ENCODE data around the gene ATF7IP. TPM values are rescaled to one million over a fixed set of nuclear protein-coding genes. Genes with fewer than 3 reads are reported as not detected.

Gene ATF7IP
- total RNA-seq, 4 donors from 2014 or later, result 32.2 to 159 (median 85.3) TPM

- H3K4me3 ChIP-seq, result no peak overlapping the region
- H3K9me3 ChIP-seq, result no peaks in the 10 kb centered on the region
- TF ChIP-seq, protein P1, sequence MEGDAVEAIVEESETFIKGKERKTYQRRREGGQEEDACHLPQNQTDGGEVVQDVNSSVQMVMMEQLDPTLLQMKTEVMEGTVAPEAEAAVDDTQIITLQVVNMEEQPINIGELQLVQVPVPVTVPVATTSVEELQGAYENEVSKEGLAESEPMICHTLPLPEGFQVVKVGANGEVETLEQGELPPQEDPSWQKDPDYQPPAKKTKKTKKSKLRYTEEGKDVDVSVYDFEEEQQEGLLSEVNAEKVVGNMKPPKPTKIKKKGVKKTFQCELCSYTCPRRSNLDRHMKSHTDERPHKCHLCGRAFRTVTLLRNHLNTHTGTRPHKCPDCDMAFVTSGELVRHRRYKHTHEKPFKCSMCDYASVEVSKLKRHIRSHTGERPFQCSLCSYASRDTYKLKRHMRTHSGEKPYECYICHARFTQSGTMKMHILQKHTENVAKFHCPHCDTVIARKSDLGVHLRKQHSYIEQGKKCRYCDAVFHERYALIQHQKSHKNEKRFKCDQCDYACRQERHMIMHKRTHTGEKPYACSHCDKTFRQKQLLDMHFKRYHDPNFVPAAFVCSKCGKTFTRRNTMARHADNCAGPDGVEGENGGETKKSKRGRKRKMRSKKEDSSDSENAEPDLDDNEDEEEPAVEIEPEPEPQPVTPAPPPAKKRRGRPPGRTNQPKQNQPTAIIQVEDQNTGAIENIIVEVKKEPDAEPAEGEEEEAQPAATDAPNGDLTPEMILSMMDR (IDR thresholded peaks at IDR 0.05), result no peak
- no peak for TF ChIP-seq EP300 (IDR thresholded peaks at IDR 0.05; ENCODE audit: low read depth)
- no peak for TF ChIP-seq POLR2AphosphoS5 (IDR thresholded peaks at IDR 0.05)
- TF ChIP-seq POLR2A (IDR thresholded peaks at IDR 0.05), result no peak
- H3K27ac ChIP-seq, result no peak overlapping the region
- intact Hi-C loops (cut with DNase I; ENCODE audit: low total_unique reads) (no loop called here), in situ Hi-C loops (cut with MboI; ENCODE audit: low pct_ligation_motif_present in 1 of 4, low pct_unique_long_range_greater_than_20kb in 1 of 4, low sequenced_read_pairs in 3 of 4) (no loop called here)
- DNase-seq, result no peak
- H3K4me1 ChIP-seq, result peaks cover 0 to 5% (median 2%) of the 10 kb centered on the region in 4 donors
- H3K27me3 ChIP-seq, result no peaks in the 10 kb centered on the region
- peaks cover 0 to 54% (median 24%) of the 10 kb centered on the region in 4 donors for H3K36me3 ChIP-seq
Observed at GRCh38 chr12:14443531-14443930, 78.0 kb downstream of the ATF7IP start.

GRCh38 chr12:14450479-14450878, 85.0 kb downstream of the ATF7IP start:
- Histone ChIP-seq H3K4me1 (no peaks in the 10 kb centered on the region), H3K27ac (no peak overlapping the region), H3K9me3 (no peaks in the 10 kb centered on the region), H3K36me3 (peaks cover 0 to 40% (median 14%) of the 10 kb centered on the region in 4 donors), H3K27me3 (no peaks in the 10 kb centered on the region), H3K4me3 (no peak overlapping the region)
- intact Hi-C loops (cut with DNase I; ENCODE audit: low total_unique reads), result no loop called here
- no peak for DNase-seq
- TF ChIP-seq EP300 (IDR thresholded peaks at IDR 0.05; ENCODE audit: low read depth), result no peak
- no peak for TF ChIP-seq POLR2A (IDR thresholded peaks at IDR 0.05)
- no peak for TF ChIP-seq POLR2AphosphoS5 (IDR thresholded peaks at IDR 0.05)
- TF ChIP-seq, protein P1 (IDR thresholded peaks at IDR 0.05), result no peak
- in situ Hi-C loops (cut with MboI; ENCODE audit: low pct_ligation_motif_present in 1 of 4, low pct_unique_long_range_greater_than_20kb in 1 of 4, low sequenced_read_pairs in 3 of 4), result no loop called here

DNA sequence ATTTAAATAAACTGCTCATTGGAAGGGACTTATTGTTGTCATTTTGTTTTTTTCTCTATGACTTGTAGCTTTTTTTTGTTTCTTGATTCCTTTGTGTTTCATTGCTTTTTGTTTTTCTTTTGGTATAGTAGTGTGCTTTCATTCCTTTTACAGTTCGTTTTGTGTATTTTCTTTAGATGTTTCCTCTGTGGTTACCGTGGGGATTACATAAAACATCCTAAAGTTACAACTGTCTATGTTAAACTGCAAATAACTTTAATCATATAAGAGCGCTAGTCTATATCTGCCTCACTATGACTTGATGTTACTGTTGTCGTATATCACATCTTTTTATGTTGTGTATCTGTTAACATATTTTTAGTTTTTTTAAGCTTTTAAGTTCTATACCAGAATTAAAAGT, 86.9 kb downstream of the ATF7IP start:
- intact Hi-C loops (cut with DNase I; ENCODE audit: low total_unique reads) (no loop called here), in situ Hi-C loops (cut with MboI; ENCODE audit: low pct_ligation_motif_present in 1 of 4, low pct_unique_long_range_greater_than_20kb in 1 of 4, low sequenced_read_pairs in 3 of 4) (no loop called here)
- Histone ChIP-seq H3K4me3 (no peak overlapping the region), H3K9me3 (no peaks in the 10 kb centered on the region), H3K27ac (no peak overlapping the region), H3K27me3 (no peaks in the 10 kb centered on the region), H3K4me1 (no peaks in the 10 kb centered on the region), H3K36me3 (peaks cover 0 to 45% (median 11%) of the 10 kb centered on the region in 4 donors)
- WGBS, 2 donors (ENCODE audit: low coverage in 1 of 2), result 76 to 81% methylated on average over 4 of the region's 4 CpGs
- no peak for TF ChIP-seq POLR2A (IDR thresholded peaks at IDR 0.05)
- TF ChIP-seq POLR2AphosphoS5 (IDR thresholded peaks at IDR 0.05), result no peak
- no peak for TF ChIP-seq EP300 (IDR thresholded peaks at IDR 0.05; ENCODE audit: low read depth)
- TF ChIP-seq, protein P1 (IDR thresholded peaks at IDR 0.05), result no peak
- no peak for DNase-seq

GRCh38 chr12:14452865-14453264, 87.4 kb downstream of the ATF7IP start:
- no peak for DNase-seq
- WGBS, 2 donors (ENCODE audit: low coverage in 1 of 2), result 86 to 91% methylated on average over 1 of the region's 1 CpG
- Histone ChIP-seq H3K36me3 (peaks cover 0 to 45% (median 11%) of the 10 kb centered on the region in 4 donors), H3K9me3 (no peaks in the 10 kb centered on the region), H3K27me3 (no peaks in the 10 kb centered on the region), H3K4me1 (no peaks in the 10 kb centered on the region), H3K4me3 (no peak overlapping the region), H3K27ac (no peak overlapping the region)
- intact Hi-C loops (cut with DNase I; ENCODE audit: low total_unique reads) (no loop called here), in situ Hi-C loops (cut with MboI; ENCODE audit: low pct_ligation_motif_present in 1 of 4, low pct_unique_long_range_greater_than_20kb in 1 of 4, low sequenced_read_pairs in 3 of 4) (no loop called here)
- TF ChIP-seq EP300 (IDR thresholded peaks at IDR 0.05; ENCODE audit: low read depth) (no peak), POLR2AphosphoS5 (IDR thresholded peaks at IDR 0.05) (no peak), POLR2A (IDR thresholded peaks at IDR 0.05) (no peak)
- TF ChIP-seq, protein P1 (IDR thresholded peaks at IDR 0.05), result no peak

Measured in transverse colon (tissue), 4 donors.